HEK293 (cell line): ENCODE data around the gene SVIL.

Experiments used
- ATF2 ChIP-seq: fragments of 450-650 bp; formaldehyde crosslinking; IDR thresholded peaks from 2 replicates; pipeline ENCODE4 v1.5.1; 2016; ENCODE audit warnings: missing biosample characterization, missing genetic modification characterization, low read depth
- FEZF1 ChIP-seq: fragments of 450-650 bp; formaldehyde crosslinking; IDR thresholded peaks from 2 replicates; pipeline ENCODE4 v1.5.1; 2016; ENCODE audit warnings: missing biosample characterization, missing genetic modification characterization
- ZNF596 ChIP-seq: fragments of 450-650 bp; IDR thresholded peaks from 2 replicates; pipeline ENCODE4 v1.5.0; 2018; ENCODE audit warnings: missing biosample characterization, mild to moderate bottlenecking, missing genetic modification characterization, moderate library complexity
- ZSCAN18 ChIP-seq: fragments of 450-650 bp; formaldehyde crosslinking; IDR thresholded peaks from 2 replicates; pipeline ENCODE4 v1.5.1; 2016; ENCODE audit warnings: missing biosample characterization, missing genetic modification characterization
- TF ChIP-seq, protein P1 (sequence below): fragments of 450-650 bp; formaldehyde crosslinking; IDR thresholded peaks from 2 replicates; pipeline ENCODE4 v1.5.1; 2016; ENCODE audit warnings: missing biosample characterization, missing genetic modification characterization
- TF ChIP-seq, protein P2 (sequence below): fragments of 450-650 bp; formaldehyde crosslinking; IDR thresholded peaks from 2 replicates; pipeline ENCODE4 v1.5.1; 2016; ENCODE audit warnings: missing biosample characterization, missing genetic modification characterization

DNA sequence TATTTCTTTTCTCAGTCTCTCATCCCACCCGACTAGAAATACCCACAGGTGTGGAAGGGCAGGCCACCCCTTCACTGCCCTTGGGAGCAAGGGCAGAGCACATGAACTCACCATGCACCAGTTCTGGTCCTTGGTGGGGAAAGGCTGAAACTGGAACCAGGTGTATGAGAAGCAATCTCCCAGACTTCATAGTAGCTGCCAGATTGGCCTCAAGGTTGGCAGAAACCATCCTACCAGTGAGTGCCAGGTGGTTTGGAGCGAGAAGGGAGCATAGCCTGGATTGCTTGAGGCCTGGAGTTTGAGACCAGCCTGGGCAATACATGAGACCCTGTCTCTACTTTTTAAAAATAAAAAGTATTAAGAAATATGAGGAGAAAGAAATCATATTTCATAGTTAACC lies 207.1 kb downstream of the SVIL start:
- TF ChIP-seq ATF2 (tag by site-specific recombination) (no peak), ZNF596 (tag by site-specific recombination) (no peak), FEZF1 (tag by site-specific recombination) (no peak), ZSCAN18 (tag by site-specific recombination) (no peak)
- TF ChIP-seq, protein P1, sequence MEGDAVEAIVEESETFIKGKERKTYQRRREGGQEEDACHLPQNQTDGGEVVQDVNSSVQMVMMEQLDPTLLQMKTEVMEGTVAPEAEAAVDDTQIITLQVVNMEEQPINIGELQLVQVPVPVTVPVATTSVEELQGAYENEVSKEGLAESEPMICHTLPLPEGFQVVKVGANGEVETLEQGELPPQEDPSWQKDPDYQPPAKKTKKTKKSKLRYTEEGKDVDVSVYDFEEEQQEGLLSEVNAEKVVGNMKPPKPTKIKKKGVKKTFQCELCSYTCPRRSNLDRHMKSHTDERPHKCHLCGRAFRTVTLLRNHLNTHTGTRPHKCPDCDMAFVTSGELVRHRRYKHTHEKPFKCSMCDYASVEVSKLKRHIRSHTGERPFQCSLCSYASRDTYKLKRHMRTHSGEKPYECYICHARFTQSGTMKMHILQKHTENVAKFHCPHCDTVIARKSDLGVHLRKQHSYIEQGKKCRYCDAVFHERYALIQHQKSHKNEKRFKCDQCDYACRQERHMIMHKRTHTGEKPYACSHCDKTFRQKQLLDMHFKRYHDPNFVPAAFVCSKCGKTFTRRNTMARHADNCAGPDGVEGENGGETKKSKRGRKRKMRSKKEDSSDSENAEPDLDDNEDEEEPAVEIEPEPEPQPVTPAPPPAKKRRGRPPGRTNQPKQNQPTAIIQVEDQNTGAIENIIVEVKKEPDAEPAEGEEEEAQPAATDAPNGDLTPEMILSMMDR, result no peak
- TF ChIP-seq, protein P2, sequence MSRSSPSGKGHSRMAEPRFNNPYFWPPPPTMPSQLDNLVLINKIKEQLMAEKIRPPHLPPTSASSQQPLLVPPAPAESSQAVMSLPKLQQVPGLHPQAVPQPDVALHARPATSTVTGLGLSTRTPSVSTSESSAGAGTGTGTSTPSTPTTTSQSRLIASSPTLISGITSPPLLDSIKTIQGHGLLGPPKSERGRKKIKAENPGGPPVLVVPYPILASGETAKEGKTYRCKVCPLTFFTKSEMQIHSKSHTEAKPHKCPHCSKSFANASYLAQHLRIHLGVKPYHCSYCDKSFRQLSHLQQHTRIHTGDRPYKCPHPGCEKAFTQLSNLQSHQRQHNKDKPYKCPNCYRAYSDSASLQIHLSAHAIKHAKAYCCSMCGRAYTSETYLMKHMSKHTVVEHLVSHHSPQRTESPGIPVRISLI, result no peak
